IPS-NIHi7 (cell line): Measurements from ENCODE around the gene BPIFB2.

Experiments used
- DNase-seq: peaks from one replicate; pipeline ENCODE4 v3.0.0; 2012; ENCODE audit warnings: mixed read lengths; ENCODE audit errors: extremely low spot score

Gene BPIFB2

GRCh38 chr20:33008336-33009213 is 1.1 kb downstream of the BPIFB2 start:
- no peak for DNase-seq

GRCh38 chr20:33009214-33010132 is 2.0 kb downstream of the BPIFB2 start:
- DNase-seq = no peak

GRCh38 chr20:33010133-33010504 is 2.6 kb downstream of the BPIFB2 start:
- no peak for DNase-seq

- DNase-seq = no peak
Observed at GRCh38 chr20:33010674-33011449, 3.4 kb downstream of the BPIFB2 start.

- DNase-seq = no peak
Observed at GRCh38 chr20:33012327-33013189, 5.1 kb downstream of the BPIFB2 start.

- no peak for DNase-seq
Observed at GRCh38 chr20:33013701-33014326, 6.3 kb downstream of the BPIFB2 start.

- DNase-seq = peak; percentile 59
Observed at GRCh38 chr20:33014336-33015113, 7.0 kb downstream of the BPIFB2 start.

GRCh38 chr20:33015114-33015484 is 7.6 kb downstream of the BPIFB2 start:
- DNase-seq = no peak

GRCh38 chr20:33015700-33016580 is 8.4 kb downstream of the BPIFB2 start:
- no peak for DNase-seq

GRCh38 chr20:33016581-33017109 is 9.1 kb downstream of the BPIFB2 start:
- DNase-seq = no peak

- no peak for DNase-seq
Observed at GRCh38 chr20:33017542-33017941, 10.0 kb downstream of the BPIFB2 start.

- no peak for DNase-seq
Observed at GRCh38 chr20:33018169-33018931, 10.8 kb downstream of the BPIFB2 start.

GRCh38 chr20:33019465-33020277 is 12.2 kb downstream of the BPIFB2 start:
- DNase-seq = no peak

- DNase-seq = no peak
Observed at GRCh38 chr20:33020278-33021161, 13.0 kb downstream of the BPIFB2 start.

GRCh38 chr20:33021879-33022278 is 14.4 kb downstream of the BPIFB2 start:
- DNase-seq = no peak

- no peak for DNase-seq
Observed at GRCh38 chr20:33022289-33022688, 14.8 kb downstream of the BPIFB2 start.
